Islet of Langerhans (tissue), 1 donor: Measurements from ENCODE around the gene NTM.

Experiments used
- FAIRE-seq: peaks from one replicate; lab custom pipeline; 2011; peaks lifted over from hg19 to GRCh38; lab: Jason Lieb, UNC

NTM gene

DNA sequence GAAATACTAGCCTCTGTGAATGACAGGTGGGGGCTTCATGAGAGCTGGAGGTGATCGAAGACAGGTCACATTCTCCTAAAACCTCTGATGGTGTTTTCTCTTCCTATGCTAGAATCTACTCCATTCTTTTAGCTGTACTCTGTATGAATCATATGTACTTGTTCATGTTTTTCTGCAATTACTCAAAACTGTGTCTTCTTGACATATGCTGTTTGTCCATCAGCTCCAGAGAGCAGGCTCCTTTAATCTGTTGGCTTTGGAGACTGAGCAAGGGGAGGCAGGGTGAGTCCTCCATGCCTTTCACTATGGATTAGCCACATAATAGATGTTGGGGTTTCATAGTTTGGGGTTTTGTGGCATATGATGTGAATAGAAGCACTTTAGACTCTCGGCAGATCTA lies 598.8 kb downstream of the NTM start:
- no peak for FAIRE-seq

DNA sequence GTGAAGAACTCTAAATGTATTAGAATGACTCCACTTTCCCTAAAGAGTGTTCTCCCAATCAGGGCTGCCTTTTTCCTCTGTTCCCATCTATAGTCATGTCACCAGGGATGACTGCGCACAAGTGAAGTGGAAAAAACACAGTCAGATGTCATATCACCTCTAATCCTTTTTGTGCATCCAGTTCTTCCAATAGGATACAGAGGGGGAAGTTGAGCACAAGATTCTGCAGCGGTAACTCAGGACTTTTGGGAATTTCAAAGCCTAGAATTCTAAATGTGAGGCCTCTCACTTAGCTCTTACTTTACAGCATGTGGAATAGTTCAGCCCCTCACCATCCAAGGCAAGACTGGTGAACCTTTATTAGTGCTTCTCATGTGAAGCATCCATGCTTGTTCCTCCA lies 602.6 kb downstream of the NTM start:
- FAIRE-seq: no peak

DNA sequence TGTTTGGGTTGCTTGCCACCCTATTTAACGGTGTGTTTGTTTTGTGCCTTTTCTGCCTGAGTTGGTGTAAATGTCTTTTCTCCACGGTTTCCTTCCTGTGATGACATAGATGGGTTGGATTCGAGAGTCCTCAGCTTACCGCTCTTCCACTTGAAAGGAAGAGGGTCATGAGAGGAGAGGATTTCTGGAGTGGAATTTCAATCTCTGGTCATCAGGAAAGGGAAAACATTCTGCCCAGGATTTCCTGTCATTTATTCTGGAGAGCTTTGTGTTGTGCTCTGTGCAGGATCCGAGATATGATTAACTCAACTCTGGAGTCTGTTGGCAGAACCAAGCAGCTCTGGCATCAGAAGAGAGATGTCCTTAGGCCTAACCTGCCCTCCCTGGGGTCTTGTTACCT lies 605.2 kb downstream of the NTM start:
- FAIRE-seq: no peak

DNA sequence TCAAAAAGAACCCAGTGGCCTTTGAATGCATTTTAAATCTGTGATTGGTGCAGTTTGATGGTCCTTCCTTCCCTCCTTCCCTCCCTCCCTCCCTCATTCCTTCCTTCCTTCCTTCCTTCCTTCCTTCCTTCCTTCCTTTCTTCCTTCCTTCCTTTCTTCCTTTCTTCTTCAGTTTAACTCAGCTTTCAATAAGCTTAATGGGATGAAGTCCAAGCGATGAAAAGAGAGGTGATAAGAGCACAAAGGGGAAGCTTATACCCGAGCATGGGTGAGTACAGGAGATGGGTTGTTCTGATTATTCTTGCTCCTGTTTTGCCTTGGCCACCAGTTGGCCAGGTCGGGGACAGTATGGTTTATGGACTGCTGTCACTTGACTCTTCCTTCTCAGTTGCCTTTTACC lies 605.6 kb downstream of the NTM start:
- no peak for FAIRE-seq

DNA sequence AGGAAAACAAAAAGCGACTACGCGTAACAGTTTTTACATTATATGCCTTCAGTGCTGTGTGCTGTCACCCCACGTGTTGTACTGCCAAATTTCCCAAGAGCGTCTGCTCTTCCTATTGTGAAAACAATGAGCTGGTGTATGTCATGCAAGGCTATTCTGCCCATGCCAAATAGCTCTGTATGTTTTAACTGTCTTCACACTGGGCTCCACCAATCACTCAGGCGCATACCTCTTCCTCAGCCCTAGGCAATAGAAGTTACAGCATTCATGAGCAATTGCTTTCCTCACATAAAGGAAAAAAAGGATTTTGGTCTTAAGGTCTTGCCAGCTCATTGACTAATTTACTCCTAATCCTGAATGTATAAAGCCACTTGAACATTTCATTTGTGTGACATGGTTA lies 606.8 kb downstream of the NTM start:
- FAIRE-seq: no peak

DNA sequence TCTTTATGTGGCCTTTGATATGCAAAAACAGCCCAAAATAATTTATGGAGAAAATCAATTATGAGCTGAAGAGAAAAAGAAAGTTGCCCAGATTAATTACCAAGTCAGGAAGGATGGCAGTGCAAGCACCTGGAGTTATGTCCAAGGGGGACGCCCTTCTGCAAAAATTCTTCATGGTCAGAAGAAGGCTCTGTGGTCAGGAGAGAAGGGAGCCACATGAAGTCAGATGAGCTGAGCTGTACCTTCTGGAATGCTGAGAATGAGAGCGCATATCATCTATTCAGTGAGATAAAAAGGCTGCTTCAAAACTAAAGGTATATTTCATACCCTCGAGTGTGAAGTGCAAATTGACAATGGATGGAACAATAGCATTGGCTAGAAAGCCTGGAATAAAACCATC lies 607.4 kb downstream of the NTM start:
- FAIRE-seq: no peak

DNA sequence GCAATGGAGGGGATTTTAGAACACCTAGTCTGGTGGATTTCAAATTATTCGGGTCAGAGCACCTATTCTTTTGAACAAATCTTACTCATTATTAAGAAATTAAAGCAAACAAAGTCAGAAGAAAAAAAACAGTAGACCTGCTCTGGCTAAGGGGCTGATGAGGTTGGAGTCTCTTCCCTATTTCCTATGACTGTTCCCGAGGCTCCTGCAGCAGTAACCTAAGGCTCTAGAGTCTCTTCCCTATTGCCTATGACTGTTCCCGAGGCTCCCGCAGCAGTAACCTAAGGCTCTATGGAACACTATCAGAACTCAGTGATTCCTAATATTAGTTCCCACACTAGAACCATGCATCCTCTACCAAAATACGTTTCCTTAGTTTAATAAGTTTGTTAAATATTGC lies 607.9 kb downstream of the NTM start:
- no peak for FAIRE-seq

DNA sequence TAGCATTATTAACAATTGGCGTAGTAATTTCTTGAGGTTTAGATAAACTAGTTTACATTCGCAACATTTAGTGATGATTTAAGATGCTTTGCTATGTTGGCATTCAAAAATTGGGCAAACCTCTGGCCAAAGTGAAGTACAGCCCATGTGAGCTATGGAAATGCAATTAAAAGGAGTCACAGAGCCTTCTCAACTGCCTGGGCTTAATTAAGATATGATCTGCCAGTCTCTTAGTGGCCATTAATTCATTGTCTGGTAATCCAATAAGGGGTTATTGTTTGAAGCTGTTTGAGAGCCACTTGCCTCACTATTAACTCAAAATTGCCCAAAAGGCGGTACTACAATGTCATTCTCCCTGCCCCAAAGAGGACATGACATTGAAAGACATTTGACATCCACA lies 608.9 kb downstream of the NTM start:
- no peak for FAIRE-seq

DNA sequence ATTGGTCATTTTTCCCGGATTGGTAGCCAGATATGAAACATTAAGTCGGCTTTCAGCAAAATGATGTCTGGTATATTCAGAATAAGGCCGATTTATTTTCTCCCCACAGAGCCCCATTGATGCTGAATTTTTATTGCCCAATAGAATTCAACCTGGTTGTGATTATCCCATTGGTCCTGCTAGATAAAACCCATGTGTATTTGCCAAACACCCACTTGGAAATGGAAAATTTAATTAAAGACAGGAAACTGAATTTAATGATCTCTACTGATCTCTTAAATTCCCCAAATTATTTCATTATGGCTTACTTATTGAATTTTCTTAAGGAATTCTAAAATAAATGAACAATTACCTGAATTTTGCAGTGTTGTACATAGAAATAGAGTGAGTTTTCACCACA lies 609.8 kb downstream of the NTM start:
- no peak for FAIRE-seq

DNA sequence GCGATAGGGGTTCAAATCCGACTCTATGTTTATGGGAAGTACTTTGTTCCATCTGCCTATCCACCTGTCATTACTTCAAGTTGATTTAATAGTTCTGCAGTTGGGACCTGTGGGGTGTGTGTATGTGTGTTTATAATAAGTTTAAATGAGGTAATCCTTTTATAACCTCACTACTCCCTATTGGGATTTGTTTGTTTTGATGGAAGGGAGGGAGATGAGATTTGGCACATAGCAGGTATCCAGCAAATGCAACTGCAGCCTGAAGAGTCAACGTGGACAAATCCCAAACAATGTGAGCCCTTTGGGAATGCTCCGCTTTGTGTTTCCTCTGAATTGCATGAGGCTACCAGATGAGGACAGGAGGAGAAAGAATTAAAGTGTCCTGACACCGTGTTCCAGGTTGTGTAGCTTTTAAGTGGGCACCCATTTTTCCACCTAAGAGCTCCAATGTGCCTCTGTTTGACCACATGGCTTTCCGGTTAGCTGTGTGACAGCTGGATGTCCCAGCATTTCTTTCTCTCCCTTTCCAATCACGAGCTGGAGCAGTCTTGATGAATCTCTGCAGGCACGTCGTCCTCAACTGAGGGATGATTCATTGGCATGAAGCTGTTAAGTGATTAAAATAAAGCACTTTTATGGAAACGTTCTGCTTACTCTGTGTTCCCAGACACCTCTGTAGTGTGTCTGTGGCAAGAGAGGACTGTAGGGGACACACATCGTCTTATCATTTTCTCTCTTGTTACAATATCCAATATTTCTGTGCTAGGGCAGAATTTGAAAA lies 610.7 kb downstream of the NTM start:
- no peak for FAIRE-seq

DNA sequence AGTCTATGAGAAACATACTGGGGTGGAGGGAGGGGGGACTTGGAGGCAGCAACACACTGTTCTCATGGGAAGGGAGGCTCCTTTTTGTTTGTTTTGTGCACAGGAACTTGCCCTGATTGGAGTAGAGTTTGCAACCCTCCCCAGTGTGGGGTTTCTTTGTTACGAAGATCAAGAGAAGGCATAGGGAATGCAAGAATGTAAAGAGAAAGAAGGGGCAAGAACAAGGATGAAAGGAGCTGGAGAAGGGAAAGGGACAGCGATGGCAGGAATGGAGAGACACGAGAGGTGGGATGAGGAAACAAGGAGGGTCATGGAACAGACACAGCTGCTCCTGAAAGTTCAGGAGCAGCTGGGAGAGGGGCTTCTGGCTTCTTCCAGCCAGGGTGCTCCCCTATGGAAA lies 611.7 kb downstream of the NTM start:
- FAIRE-seq: no peak

DNA sequence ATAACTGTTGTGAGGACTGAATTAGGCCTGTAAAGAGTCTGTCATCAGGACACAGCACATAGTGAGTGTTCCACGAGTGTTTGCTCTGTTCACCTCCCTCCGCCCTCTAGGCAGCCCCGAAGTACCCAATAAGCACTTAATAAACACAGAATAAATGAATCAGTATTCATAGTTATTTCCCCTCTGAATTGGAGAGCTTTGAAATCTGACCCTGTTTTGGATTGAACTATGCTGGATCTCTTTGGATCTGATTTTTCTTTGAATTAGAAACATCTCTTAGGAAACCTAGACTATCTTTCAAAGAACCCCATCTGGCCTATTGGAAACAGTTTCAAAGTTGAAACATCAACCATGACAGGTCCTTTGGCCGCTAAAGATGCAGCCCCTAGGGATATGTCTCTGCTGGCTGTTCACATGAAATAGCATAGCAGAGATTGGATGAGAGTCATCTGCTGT lies 615.5 kb downstream of the NTM start:
- FAIRE-seq: no peak

DNA sequence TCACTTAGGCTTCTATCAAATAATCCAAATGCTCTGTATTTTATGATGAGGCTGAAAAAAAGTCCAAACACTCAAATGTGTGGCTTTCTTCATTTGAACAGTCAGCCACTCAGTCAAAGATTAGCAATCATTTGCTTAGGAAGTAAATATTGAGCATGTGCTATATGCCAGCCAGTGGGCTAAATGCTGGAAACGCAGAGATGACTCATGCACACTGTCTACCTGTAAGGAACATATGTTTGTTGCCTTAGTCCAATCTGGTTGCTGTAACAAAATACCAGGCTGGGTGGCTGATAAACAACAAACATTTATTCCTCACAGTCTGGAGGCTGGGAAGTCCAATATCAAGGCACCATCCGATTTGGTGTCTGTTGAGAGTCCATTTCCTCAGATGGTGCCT lies 617.3 kb downstream of the NTM start:
- FAIRE-seq: no peak

DNA sequence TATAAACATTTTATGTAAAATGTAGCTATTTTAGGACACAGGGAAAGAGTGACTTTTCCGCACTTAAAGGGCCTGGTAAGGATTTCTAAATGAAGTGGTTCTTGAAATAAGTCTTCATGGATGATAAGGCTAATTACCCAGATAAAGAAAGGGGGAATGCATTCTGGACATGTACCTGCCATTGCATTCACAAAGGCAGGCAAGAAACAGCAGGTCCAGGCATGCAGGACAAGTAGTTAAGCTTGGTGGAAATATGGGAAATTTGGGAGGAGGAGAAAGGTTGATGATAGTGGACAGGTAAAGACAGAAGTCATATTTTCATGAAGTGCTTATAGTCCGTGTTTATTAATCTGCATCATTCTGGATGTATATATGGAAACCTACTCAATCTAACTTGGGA lies 621.2 kb downstream of the NTM start:
- no peak for FAIRE-seq

DNA sequence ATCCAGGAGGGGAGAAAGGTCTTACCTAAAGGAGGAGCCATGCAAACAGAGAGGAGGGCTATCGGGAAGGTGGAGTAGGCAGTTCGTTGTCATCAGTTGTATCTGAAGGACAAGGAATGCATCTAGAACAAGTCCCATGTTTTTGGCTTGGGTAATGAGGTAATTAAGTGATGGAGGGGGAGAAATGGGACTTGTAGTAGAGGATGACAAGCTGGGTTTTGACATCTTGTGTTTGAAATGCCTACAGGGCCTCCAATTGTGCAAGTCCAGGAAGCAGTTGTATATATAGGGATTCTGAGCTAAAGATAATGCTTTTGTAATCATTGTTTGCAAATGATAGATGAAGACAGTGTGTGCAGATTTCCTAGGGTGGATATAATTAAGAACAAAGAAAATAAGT lies 622.8 kb downstream of the NTM start:
- FAIRE-seq: no peak

DNA sequence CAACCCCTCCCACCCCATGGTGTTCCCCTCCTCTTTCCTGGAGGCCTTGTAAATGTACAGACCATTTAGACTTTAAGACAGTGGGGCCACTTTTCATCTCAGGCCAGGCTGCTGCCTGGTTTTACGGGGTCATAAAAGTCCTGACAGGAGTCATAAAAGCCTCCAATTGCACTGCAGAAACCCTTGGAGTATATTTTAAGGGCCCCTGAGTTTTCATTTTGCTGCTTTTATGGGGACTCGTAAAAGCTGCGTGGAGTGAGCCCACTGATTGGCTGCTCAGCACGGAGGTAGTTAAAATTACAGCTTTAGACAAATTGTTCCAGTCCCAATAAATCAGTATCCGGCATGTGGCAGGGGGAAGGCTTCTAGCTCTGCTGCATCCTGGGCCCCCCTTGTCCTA lies 627.6 kb downstream of the NTM start:
- FAIRE-seq: no peak

DNA sequence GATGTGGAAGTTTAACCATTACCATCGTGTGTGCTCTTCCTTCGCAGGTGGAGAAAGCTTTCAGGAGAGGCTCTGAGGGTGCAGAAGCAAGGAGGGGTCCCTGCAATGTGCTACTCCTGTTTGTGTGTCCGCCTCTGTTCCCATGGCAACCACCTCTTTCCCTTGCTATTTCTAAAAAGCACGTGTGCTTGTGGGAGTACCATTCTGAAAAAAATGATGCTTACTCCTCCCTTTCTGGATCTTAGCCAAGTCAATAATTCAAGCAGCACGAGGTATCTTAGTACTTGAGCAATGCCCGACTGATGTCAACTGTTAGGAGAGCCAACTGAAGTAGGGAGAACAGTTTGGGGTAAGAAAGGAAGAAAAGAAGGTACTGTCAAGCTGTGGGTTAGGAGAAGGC lies 628.7 kb downstream of the NTM start:
- FAIRE-seq: no peak

DNA sequence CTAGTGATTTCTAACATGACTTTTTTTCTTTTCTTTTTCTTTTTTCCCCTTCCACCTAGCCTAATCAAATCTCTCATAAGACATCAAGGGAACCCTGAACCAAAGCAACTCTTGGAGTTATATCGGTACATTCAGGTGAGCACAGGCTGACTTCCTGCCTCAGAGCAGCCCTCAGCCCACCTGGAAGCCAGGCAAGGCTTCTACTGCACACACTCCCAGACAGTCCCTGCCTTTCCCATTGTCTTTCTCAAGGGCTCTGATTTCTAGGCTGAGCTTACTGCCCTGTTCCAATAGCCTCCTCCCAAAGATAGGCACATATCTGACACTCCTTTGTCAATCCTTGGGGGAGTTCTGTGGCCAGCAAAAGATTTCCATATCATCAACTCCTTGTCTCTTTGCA lies 629.5 kb downstream of the NTM start:
- FAIRE-seq: no peak

DNA sequence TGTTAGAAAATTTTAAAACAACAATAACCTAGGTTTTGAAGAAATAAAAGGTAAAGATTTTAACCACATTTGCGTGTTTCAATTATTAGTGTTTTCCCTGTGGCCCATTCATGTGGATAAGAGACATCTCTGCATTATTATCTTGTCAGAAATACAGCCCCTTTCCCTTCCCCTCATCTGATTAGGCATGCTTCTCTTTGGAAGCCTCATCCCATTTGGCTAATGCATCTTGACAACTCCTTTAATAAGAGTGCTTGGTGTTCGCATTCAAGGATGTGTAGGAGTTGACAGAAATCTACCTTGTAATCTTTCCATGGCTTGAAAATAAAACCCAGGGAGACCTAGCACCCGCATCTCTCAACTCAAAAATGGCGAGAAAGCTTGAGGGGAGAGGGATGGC lies 635.5 kb downstream of the NTM start:
- FAIRE-seq: no peak

DNA sequence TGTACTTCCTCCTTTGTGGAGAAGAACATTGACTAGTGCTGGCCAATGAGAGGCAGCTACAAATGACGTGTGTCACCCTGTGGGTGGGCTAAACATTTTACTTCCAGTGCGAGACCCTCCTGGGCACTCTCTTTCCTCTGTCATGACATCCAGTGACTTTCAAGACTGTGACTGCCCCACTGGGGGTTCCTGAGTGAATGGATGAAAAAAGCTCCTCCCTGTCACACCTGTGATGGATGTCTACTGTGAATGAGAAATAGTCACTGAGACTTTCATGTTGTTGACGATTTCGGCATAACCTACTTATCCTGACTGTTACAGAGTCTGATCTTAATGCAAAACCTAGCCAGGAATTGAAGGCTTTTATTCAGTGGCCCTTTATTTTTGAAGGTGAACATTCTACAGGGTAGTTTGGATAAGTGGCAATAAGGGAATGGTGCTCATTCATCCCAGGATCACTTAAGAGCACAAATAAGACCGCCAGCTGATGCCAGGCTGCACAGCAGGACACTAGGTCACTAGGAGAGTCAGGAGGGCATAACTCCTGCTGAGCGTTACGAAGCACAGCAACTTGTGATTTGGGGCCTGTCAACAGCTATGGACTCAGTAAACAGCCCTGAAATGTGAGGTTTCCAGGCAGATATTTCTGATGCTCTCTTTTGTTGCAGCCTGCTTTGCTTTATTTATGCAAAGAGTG lies 636.6 kb downstream of the NTM start:
- FAIRE-seq: no peak

DNA sequence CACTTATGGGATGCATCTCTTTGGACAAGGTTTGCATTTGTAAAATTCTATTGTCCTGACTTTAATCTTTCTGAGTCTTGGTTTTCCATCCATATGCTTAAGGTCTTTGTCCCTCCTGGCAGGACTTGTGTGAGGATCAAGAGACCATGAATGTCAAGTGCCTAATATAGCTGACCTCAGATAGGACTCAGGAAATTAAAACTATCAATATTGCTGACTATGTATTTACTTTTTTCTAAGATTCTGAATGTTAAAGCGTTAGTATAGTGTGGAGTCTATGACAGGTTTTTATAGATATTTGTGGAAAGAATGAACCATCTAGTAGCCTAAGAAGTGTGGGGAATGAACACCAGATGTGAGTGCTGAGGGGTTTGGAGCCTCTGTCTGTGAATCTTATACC lies 637.8 kb downstream of the NTM start:
- FAIRE-seq: no peak

DNA sequence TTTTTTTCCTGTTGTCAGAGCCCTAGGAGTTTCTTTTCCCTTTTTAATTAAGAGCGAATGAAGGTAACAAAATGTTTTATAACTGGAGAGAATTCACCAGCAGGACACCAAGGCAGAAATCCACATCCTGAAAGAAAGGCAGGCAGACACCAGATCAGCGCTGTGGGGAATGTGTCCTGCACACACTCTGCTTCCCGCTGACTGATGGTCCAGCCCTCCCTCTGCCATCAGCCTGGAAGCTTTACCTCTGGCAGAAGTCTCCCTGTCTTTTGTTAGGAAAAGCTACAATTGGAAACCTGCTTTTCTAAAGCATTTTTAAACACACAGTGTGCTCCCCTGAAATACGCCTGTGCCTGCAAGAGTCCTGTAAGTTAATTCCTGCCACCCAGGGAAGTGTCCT lies 638.5 kb downstream of the NTM start:
- no peak for FAIRE-seq

DNA sequence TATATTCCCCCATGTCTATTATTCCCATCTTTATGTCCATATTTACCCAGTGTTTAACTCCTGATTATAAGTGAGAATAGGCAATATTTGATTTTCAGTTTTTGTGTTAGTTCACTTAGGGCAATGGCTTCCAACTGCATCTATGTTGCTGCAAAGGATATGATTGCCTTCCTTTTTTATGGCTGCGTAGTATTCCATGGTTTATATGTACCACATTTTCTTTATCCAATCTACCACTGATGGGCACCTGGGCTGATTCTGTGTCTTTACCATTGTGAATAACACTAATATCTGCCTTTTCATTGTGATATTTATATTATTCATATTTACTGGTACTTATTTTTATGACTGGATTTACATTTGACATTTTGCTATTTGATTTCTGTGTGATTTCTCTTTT lies 649.6 kb downstream of the NTM start:
- FAIRE-seq: no peak

DNA sequence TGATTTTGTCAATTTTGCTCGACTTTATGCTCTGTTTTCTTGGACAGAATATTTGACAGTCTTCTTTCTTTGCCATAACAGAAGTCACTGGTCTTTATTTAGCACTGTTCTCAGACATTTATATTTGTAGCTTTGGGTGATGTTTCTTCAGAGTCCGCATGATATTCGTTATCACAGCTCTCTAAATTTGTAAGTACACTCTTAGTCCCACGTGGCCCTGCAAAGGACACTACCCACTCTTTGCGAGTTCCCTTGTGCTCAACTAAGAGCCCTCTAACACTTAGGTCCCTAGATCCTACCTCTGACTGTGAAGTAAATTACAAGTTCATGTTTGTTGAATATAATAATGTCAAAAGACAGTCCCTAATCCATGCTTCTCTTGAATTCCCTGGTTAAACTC lies 651.9 kb downstream of the NTM start:
- FAIRE-seq: no peak
